SK-N-SH (cell line): ENCODE data around the gene CAPZA2. TPM values are rescaled to one million over a fixed set of nuclear protein-coding genes. Genes with fewer than 3 reads are reported as not detected.

ENCODE experiments used
- CTCF ChIA-PET: fragments of 300-600, 350-600 bp; formaldehyde crosslinking; extraction: SDS; loops from one replicate; lab custom pipeline; 2021; lab: Yijun Ruan, JAX
- POLR2A ChIA-PET: fragments of 350-600 bp; sonication (Branson Sonifier 250); formaldehyde crosslinking; extraction: SDS; loops from one replicate; lab custom pipeline; 2020; ENCODE audit warnings: antibody characterized with exemption, inconsistent platforms; lab: Yijun Ruan, JAX
- DNase-seq: peaks from one replicate; pipeline ENCODE4 v3.0.0; 2012
- H2AFZ ChIP-seq: fragments of 200-600 bp; sonication (generic); 2 replicates; pipeline ENCODE4 v1.8.1; 2016; ENCODE audit warnings: antibody characterized with exemption, mild to moderate bottlenecking, low read depth
- H3F3A ChIP-seq: fragments of 200-600 bp; sonication (generic); replicated peaks from 2 replicates; pipeline ENCODE3; 2016; ENCODE audit warnings: antibody characterized with exemption, mild to moderate bottlenecking; ENCODE audit not compliant: insufficient read depth
- H3K27ac ChIP-seq, 2 experiments: fragments of 200-500 bp in 1 of 2; fragments of 200-600 bp in 1 of 2; sonication (Bioruptor generic) in 1 of 2; sonication (generic), shearing (Covaris generic) in 1 of 2; 2 replicates each; pipeline versions ENCODE4 v1.5.1 to v1.6.1; 2014 to 2016; ENCODE audit warnings: low read depth in 2 of 2, inconsistent platforms in 1 of 2, low read length in 1 of 2, mild to moderate bottlenecking in 1 of 2, mixed read lengths in 1 of 2
- H3K27me3 ChIP-seq: fragments of 200-600 bp; sonication (generic), shearing (Covaris generic); 2 replicates; pipeline ENCODE4 v1.6.1; 2016; ENCODE audit warnings: mixed run types; ENCODE audit not compliant: insufficient read depth
- H3K36me3 ChIP-seq, 2 experiments: fragments of 200-500 bp in 1 of 2; fragments of 200-600 bp in 1 of 2; sonication (Bioruptor generic) in 1 of 2; sonication (generic) in 1 of 2; replicated peaks in 1 of 2; 2 replicates each; pipeline versions ENCODE3 to v1.5.1; 2014 to 2016; ENCODE audit warnings: low read length in 1 of 2, mild to moderate bottlenecking in 1 of 2; ENCODE audit not compliant: insufficient read depth in 2 of 2, control insufficient read depth in 1 of 2
- H3K4me1 ChIP-seq, 2 experiments: fragments of 200-500 bp in 1 of 2; fragments of 200-600 bp in 1 of 2; sonication (Bioruptor generic) in 1 of 2; sonication (generic), shearing (Covaris generic) in 1 of 2; 2 replicates each; pipeline versions ENCODE4 v1.5.1 to v1.6.1; 2014 to 2016; ENCODE audit warnings: low read depth in 1 of 2, low read length in 1 of 2, mixed run types in 1 of 2; ENCODE audit not compliant: insufficient read depth in 2 of 2, control insufficient read depth in 1 of 2
- H3K4me2 ChIP-seq: fragments of 200-600 bp; sonication (generic), shearing (Covaris generic); 2 replicates; pipeline ENCODE4 v1.6.1; 2017; ENCODE audit warnings: mixed run types
- H3K4me3 ChIP-seq, 2 experiments: fragments of 200-500 bp in 1 of 2; fragments of 200-600 bp in 1 of 2; sonication (Bioruptor generic) in 1 of 2; sonication (generic), shearing (Covaris generic) in 1 of 2; 2 replicates each; pipeline versions ENCODE4 v1.5.1 to v1.8.1; 2014 to 2016; ENCODE audit warnings: low read depth in 2 of 2, inconsistent platforms in 1 of 2, low read length in 1 of 2, mild to moderate bottlenecking in 1 of 2, mixed read lengths in 1 of 2, moderate library complexity in 1 of 2
- H3K79me2 ChIP-seq: fragments of 200-600 bp; sonication (generic); 2 replicates; pipeline ENCODE4 v1.8.1; 2017; ENCODE audit warnings: mild to moderate bottlenecking; ENCODE audit not compliant: insufficient read depth
- H3K9ac ChIP-seq: fragments of 200-600 bp; sonication (generic); 2 replicates; pipeline ENCODE4 v1.6.1; 2017; ENCODE audit warnings: mixed run types
- H3K9me2 ChIP-seq: fragments of 200-600 bp; sonication (generic); 2 replicates; pipeline ENCODE4 v1.6.1; 2017; ENCODE audit warnings: mixed run types
- H3K9me3 ChIP-seq: fragments of 200-600 bp; sonication (generic); 2 replicates; pipeline ENCODE4 v1.6.1; 2017; ENCODE audit warnings: mixed run types, mild to moderate bottlenecking, moderate library complexity
- H4K20me1 ChIP-seq: fragments of 200-600 bp; sonication (generic); 2 replicates; pipeline ENCODE4 v1.6.1; 2017; ENCODE audit warnings: mild to moderate bottlenecking, mixed run types; ENCODE audit not compliant: insufficient read depth
- ELF1 ChIP-seq: IDR thresholded peaks from 2 replicates; pipeline ENCODE4 v1.4.0; 2012
- FOXJ3 ChIP-seq: sonication (generic); formaldehyde crosslinking; IDR thresholded peaks from 2 replicates; pipeline ENCODE4 v1.5.1; 2020; ENCODE audit warnings: mild to moderate bottlenecking, missing genetic modification reagents
- GATA2 ChIP-seq: sonication (generic); formaldehyde crosslinking; IDR thresholded peaks from 2 replicates; pipeline ENCODE4 v1.5.0; 2020; ENCODE audit warnings: mild to moderate bottlenecking, missing genetic modification reagents
- MAX ChIP-seq: IDR thresholded peaks from 2 replicates; pipeline ENCODE4 v1.4.0; 2012; ENCODE audit warnings: low read depth
- REST ChIP-seq: IDR thresholded peaks from 2 replicates; pipeline ENCODE4 v1.6.1; 2012; ENCODE audit warnings: mild to moderate bottlenecking, low read depth, low read length, moderate library complexity
- TCF12 ChIP-seq: IDR thresholded peaks from 2 replicates; pipeline ENCODE4 v1.4.0; 2012
- TEAD4 ChIP-seq: IDR thresholded peaks from 2 replicates; pipeline ENCODE4 v1.4.0; 2012; ENCODE audit warnings: mild to moderate bottlenecking, borderline replicate concordance; ENCODE audit not compliant: insufficient read depth
- YY1 ChIP-seq: IDR thresholded peaks from 2 replicates; pipeline ENCODE4 v1.4.0; 2012; ENCODE audit warnings: low read depth, mild to moderate bottlenecking
- WGBS: methylation state at CpG from one replicate; pipeline ENCODE4 v1.1.6; 2017; ENCODE audit warnings: low lambda C conversion rate; 5-methylcytosine and 5-hydroxymethylcytosine counted together
- polyA plus RNA-seq, 3 experiments: library from polyadenylated mRNA; depleted of rRNA; stranded (reverse); fragments of >200 nt; gene quantifications; 2 replicates each; pipeline ENCODE4 v1.2.3, GENCODE V29; 2012
- TF ChIP-seq, protein P1 (sequence below): IDR thresholded peaks from 2 replicates; pipeline ENCODE4 v1.4.0; 2012; ENCODE audit warnings: low read depth, borderline replicate concordance
- TF ChIP-seq, protein P2 (sequence below): IDR thresholded peaks from 2 replicates; pipeline ENCODE4 v1.4.0; 2012; ENCODE audit warnings: low read depth, borderline replicate concordance

The CAPZA2 gene
- polyA plus RNA-seq, 1 of the 3 experiments (the other 2 are of a cell fraction), result 44.6 TPM

DNA sequence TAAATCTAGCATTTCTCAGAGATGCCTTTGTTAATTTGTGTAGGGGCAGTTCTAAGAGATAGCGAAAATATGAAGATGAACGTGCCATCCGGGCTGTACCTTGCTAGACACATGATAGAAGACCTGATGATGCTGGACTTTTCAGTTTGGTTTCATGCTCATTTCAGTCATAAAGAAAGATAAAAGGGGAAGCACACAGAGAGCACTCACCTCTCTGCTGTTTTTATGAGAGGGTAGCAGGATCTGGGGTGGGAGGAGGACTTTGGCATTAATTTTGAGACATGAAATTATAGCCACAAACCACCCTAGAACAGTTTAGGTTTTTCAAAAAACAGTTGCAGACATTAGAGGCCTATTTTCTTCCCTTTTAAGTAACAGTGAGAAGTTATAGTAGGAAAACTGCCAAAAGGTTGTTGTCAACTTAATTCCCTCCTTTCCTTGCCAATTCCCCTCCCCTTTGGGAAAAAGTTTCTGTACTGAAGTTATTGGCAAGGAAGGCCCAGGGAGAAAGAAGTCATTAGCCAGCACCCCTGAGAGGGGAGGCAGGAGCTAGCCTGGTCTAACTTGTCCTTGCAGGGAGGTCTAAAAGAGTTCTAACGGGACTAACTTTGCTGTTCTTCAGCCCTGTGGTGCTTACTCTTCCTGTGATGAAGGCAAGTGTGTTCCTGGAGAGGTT lies 93.6 kb downstream of the CAPZA2 start:
- H3K9me3 ChIP-seq, result no peaks in the 10 kb centered on the region
- H3K36me3 ChIP-seq, result peaks cover 0 to 3% of the 10 kb centered on the region in 2 experiments
- peak overlapping the region; percentile 83; the same call in 1 of the 2 replicates for H3K4me2 ChIP-seq
- ChIA-PET CTCF (interaction anchor here (0.8 to 2.6 kb wide), 6 partner anchors 12 to 172 kb away, joined by 3 to 12 read pairs (median 7); no protein-coding TSS in a partner anchor), POLR2A (no interaction called here)
- peaks cover 66% of the 10 kb centered on the region for H3K79me2 ChIP-seq
- no peak overlapping the region for H3K4me3 ChIP-seq
- H3K4me1 ChIP-seq, result peaks cover 19 to 23% of the 10 kb centered on the region in 2 experiments; a peak in 3 of 4 replicates
- H3K27me3 ChIP-seq, result no peaks in the 10 kb centered on the region
- H2AFZ ChIP-seq, result no peak overlapping the region
- peaks cover 8% of the 10 kb centered on the region for H3F3A ChIP-seq
- no peak overlapping the region for H3K27ac ChIP-seq
- WGBS, result 96% methylated on average over 4 of the region's 4 CpGs
- no peak for TF ChIP-seq MAX
- TF ChIP-seq, protein P1, sequence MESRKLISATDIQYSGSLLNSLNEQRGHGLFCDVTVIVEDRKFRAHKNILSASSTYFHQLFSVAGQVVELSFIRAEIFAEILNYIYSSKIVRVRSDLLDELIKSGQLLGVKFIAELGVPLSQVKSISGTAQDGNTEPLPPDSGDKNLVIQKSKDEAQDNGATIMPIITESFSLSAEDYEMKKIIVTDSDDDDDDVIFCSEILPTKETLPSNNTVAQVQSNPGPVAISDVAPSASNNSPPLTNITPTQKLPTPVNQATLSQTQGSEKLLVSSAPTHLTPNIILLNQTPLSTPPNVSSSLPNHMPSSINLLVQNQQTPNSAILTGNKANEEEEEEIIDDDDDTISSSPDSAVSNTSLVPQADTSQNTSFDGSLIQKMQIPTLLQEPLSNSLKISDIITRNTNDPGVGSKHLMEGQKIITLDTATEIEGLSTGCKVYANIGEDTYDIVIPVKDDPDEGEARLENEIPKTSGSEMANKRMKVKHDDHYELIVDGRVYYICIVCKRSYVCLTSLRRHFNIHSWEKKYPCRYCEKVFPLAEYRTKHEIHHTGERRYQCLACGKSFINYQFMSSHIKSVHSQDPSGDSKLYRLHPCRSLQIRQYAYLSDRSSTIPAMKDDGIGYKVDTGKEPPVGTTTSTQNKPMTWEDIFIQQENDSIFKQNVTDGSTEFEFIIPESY, result no peak
- H3K9ac ChIP-seq, result no peak overlapping the region
- no peaks in the 10 kb centered on the region for H4K20me1 ChIP-seq
- DNase-seq, result no peak
- H3K9me2 ChIP-seq, result no peaks in the 10 kb centered on the region

GRCh38 chr7:116956477-116956804 lies 94.1 kb downstream of the CAPZA2 start:
- H3K4me2 ChIP-seq, result no peak overlapping the region
- H3K4me1 ChIP-seq, result peaks cover 19 to 23% of the 10 kb centered on the region in 2 experiments; a peak in 3 of 4 replicates
- no peak overlapping the region for H3K9ac ChIP-seq
- H3K27ac ChIP-seq, result no peak overlapping the region
- no peak for DNase-seq
- H3F3A ChIP-seq, result peaks cover 8% of the 10 kb centered on the region
- H3K27me3 ChIP-seq, result no peaks in the 10 kb centered on the region
- ChIA-PET CTCF (interaction anchor here (0.8 to 2.6 kb wide), 6 partner anchors 12 to 172 kb away, joined by 3 to 12 read pairs (median 7); no protein-coding TSS in a partner anchor), POLR2A (no interaction called here)
- no peaks in the 10 kb centered on the region for H3K9me3 ChIP-seq
- no peak overlapping the region for H2AFZ ChIP-seq
- no peak for TF ChIP-seq TEAD4
- TF ChIP-seq YY1, result no peak
- TF ChIP-seq TCF12, result no peak
- TF ChIP-seq FOXJ3 (CRISPR knock-in tag), result no peak
- TF ChIP-seq ELF1, result no peak
- no peak for TF ChIP-seq GATA2
- TF ChIP-seq, protein P1, result no peak
- no peak for TF ChIP-seq REST
- TF ChIP-seq, protein P2, sequence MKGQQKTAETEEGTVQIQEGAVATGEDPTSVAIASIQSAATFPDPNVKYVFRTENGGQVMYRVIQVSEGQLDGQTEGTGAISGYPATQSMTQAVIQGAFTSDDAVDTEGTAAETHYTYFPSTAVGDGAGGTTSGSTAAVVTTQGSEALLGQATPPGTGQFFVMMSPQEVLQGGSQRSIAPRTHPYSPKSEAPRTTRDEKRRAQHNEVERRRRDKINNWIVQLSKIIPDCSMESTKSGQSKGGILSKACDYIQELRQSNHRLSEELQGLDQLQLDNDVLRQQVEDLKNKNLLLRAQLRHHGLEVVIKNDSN, result no peak
- H3K79me2 ChIP-seq, result peaks cover 71% of the 10 kb centered on the region
- no peaks in the 10 kb centered on the region for H3K9me2 ChIP-seq
- WGBS, result 80% methylated on average over 2 of the region's 2 CpGs
- no peaks in the 10 kb centered on the region for H4K20me1 ChIP-seq
- H3K4me3 ChIP-seq, result no peak overlapping the region
- H3K36me3 ChIP-seq, result peaks cover 0 to 3% of the 10 kb centered on the region in 2 experiments
